Measurements from ENCODE around the gene WWC2.
"Not testable (repeated sequence)": the region's sequence is repeated elsewhere in the genome, so short reads cannot be mapped to it uniquely, and the experiment has no call there.

Gene WWC2

DNA sequence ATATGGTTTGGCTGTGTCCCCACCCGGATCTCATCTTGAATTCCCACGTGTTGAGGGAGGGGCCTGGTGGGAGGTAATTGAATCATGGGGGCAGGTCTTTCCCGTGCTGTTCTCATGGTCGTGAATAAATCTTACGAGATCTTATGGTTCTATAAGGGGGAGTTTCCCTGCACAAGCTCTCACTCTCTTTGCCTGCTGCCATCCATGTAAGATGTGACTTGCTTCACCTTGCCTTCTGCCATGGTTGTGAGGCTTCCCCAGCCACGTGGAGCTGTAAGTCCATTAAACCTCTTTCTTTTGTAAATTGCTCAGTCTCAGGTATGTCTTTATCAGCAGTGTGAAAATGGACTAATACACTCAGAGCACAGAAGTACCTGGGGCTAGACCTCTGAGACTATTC, 227.3 kb downstream of the WWC2 start:
- H3K4me1 ChIP-seq (ENCODE audit: control insufficient read depth, insufficient read depth, low read length); H3K36me3 ChIP-seq (ENCODE audit: control insufficient read depth in 2 of 2, insufficient read depth in 2 of 2, low read length in 2 of 2); H3K27me3 ChIP-seq (ENCODE audit: control insufficient read depth in 1 of 2, insufficient read depth in 2 of 2, low read length in 2 of 2); H3K9me3 ChIP-seq (ENCODE audit: control insufficient read depth in 2 of 2, low read length in 2 of 2); H3K4me3 ChIP-seq (ENCODE audit: low read length in 2 of 2); H3K27ac ChIP-seq (ENCODE audit: low read length); H3K9ac ChIP-seq (ENCODE audit: low read length in 2 of 2): not testable (repeated sequence)

DNA sequence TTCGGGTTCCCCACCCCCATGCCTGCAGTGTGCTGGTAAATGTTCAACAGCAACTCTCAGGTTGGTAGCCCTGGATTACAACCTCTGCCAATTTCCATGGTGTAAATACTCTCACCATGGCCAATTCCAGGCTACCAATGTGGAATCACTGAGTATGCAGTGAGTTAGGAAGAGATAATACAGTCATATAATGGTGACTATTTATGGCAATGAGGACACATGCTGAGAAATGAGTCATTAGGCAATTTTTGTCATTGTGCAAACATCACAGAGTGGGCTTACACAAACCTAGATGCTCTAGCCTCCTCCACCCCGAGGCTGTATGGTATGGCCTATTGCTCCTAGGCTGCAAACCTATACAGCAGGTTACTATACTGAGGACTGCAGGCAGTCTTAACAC, 227.8 kb downstream of the WWC2 start:
- Histone ChIP-seq H3K9me3 (ENCODE audit: control insufficient read depth in 2 of 2, low read length in 2 of 2) (peaks cover 0 to 7% of the 10 kb centered on the region in 2 donors), H3K4me1 (ENCODE audit: control insufficient read depth, insufficient read depth, low read length) (no peaks in the 10 kb centered on the region), H3K36me3 (ENCODE audit: control insufficient read depth in 2 of 2, insufficient read depth in 2 of 2, low read length in 2 of 2) (peaks cover 0 to 2% of the 10 kb centered on the region in 2 donors), H3K27ac (ENCODE audit: low read length) (no peak overlapping the region), H3K9ac (ENCODE audit: low read length in 2 of 2) (no peak overlapping the region), H3K4me3 (ENCODE audit: low read length in 2 of 2) (no peak overlapping the region), H3K27me3 (ENCODE audit: control insufficient read depth in 1 of 2, insufficient read depth in 2 of 2, low read length in 2 of 2) (no peaks in the 10 kb centered on the region)

DNA sequence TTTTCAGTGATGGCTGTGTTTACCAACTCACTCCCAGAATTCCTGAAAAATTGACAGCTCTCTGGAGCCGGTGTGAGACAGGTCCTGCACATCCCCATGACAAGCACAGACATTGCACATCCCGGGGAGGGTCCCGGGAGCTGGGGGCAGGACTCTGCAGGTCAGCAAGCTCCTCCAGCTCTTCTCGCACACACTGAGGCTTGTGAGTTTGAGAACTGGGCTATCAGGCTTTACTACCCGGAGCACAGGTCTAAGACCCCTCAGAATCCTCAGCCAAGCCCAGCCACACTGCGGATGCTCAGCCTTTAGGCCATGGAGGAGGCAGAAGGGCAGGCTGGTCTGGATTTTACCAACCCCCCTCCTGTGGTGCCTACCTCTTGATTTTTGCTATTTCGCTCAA, 228.8 kb downstream of the WWC2 start:
- H3K27me3 ChIP-seq (ENCODE audit: control insufficient read depth in 1 of 2, insufficient read depth in 2 of 2, low read length in 2 of 2) = no peaks in the 10 kb centered on the region
- no peak overlapping the region for H3K4me3 ChIP-seq (ENCODE audit: low read length in 2 of 2)
- no peak overlapping the region for H3K9ac ChIP-seq (ENCODE audit: low read length in 2 of 2)
- no peaks in the 10 kb centered on the region for H3K4me1 ChIP-seq (ENCODE audit: control insufficient read depth, insufficient read depth, low read length)
- peaks cover 0 to 7% of the 10 kb centered on the region in 2 donors for H3K9me3 ChIP-seq (ENCODE audit: control insufficient read depth in 2 of 2, low read length in 2 of 2)
- H3K36me3 ChIP-seq (ENCODE audit: control insufficient read depth in 2 of 2, insufficient read depth in 2 of 2, low read length in 2 of 2) = peaks cover 0 to 2% of the 10 kb centered on the region in 2 donors
- H3K27ac ChIP-seq (ENCODE audit: low read length) = no peak overlapping the region

DNA sequence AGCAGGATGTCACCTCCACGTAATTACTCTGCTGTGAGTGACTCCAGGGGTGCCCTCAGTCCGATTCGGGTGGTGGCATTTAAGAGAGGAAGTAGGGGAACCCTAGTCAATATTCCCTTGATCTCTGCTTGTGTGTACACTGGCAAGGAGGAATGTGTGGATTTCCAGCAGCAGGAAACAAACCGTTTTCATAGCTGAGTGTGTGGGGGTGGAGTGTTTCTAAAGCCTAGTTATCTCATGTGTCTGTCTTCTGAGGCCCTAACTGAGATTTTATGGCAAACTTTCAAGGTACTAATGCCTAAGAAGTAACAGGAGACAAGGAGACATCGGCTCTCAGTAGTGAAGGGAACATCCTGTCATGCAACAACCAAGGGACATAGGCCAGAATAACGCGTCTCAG, 229.8 kb downstream of the WWC2 start:
- H3K4me1 ChIP-seq (ENCODE audit: control insufficient read depth, insufficient read depth, low read length) = no peaks in the 10 kb centered on the region
- H3K27me3 ChIP-seq (ENCODE audit: control insufficient read depth in 1 of 2, insufficient read depth in 2 of 2, low read length in 2 of 2) = peaks cover 0 to 3% of the 10 kb centered on the region in 2 donors
- no peak overlapping the region for H3K4me3 ChIP-seq (ENCODE audit: low read length in 2 of 2)
- peaks cover 0 to 2% of the 10 kb centered on the region in 2 donors for H3K36me3 ChIP-seq (ENCODE audit: control insufficient read depth in 2 of 2, insufficient read depth in 2 of 2, low read length in 2 of 2)
- no peak overlapping the region for H3K27ac ChIP-seq (ENCODE audit: low read length)
- H3K9ac ChIP-seq (ENCODE audit: low read length in 2 of 2) = no peak overlapping the region
- peaks cover 0 to 7% of the 10 kb centered on the region in 2 donors for H3K9me3 ChIP-seq (ENCODE audit: control insufficient read depth in 2 of 2, low read length in 2 of 2)

DNA sequence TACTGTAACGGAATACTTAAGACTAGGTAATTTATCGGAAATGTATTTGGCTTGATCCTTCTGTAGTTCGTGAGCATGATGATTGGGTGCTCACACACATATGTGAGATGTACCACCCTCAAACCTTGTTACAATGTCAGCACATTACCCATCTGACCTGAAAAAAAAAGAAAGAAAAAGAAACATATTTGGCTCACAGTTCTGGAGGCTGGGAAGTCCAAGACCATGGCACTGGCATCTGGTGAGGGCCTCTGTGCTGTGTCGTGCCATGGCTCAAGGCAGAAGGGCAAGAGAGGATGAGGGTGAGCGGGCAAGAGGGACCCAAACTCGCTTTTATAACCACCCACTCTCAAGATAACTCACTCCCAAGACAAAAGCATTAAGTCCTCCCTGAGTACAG, 230.2 kb downstream of the WWC2 start:
- H3K27me3 ChIP-seq (ENCODE audit: control insufficient read depth in 1 of 2, insufficient read depth in 2 of 2, low read length in 2 of 2) = peaks cover 0 to 3% of the 10 kb centered on the region in 2 donors
- peaks cover 0 to 2% of the 10 kb centered on the region in 2 donors for H3K36me3 ChIP-seq (ENCODE audit: control insufficient read depth in 2 of 2, insufficient read depth in 2 of 2, low read length in 2 of 2)
- peaks cover 0 to 7% of the 10 kb centered on the region in 2 donors for H3K9me3 ChIP-seq (ENCODE audit: control insufficient read depth in 2 of 2, low read length in 2 of 2)
- no peak overlapping the region for H3K27ac ChIP-seq (ENCODE audit: low read length)
- H3K9ac ChIP-seq (ENCODE audit: low read length in 2 of 2) = no peak overlapping the region
- H3K4me1 ChIP-seq (ENCODE audit: control insufficient read depth, insufficient read depth, low read length) = no peaks in the 10 kb centered on the region
- no peak overlapping the region for H3K4me3 ChIP-seq (ENCODE audit: low read length in 2 of 2)

DNA sequence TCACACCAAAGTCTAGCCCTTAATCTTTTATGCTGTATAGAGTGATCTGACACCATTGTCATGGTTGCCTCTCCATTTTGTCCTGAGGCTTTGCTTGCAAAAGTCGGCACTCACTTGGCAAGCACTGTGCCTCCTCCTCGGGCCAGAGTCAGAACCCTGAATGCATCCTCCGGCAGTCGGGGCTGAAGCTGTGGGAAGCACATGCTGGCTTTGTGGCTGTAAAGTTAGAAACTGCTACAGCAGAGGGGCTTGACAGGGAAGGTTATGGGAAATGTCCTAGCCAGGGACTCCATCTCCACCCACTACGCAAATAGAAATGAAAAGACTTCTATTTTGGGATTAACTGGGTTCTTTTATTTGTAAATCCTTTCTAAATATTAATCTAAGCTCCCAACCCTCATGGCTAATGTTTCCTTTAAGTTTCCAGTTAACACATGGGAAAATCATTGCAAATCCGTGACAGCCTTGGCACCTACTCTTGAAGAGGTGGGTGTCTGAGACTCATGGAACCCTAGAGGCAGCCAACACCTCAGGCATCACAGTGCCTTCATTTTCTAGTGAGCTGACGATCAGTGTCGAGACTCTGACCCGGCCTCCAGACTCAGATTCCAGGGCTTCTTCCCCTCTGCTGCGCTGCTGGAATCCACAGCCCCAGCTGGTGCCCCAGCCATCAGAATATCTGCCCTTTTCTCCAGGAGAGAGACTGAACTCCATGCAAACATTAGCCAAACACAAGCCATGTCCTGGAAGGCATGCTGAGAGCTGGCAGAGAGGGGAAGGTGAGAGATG, 231.1 kb downstream of the WWC2 start:
- Histone ChIP-seq H3K36me3 (ENCODE audit: control insufficient read depth in 2 of 2, insufficient read depth in 2 of 2, low read length in 2 of 2) (peaks cover 0 to 2% of the 10 kb centered on the region in 2 donors), H3K27me3 (ENCODE audit: control insufficient read depth in 1 of 2, insufficient read depth in 2 of 2, low read length in 2 of 2) (peaks cover 0 to 3% of the 10 kb centered on the region in 2 donors), H3K9ac (ENCODE audit: low read length in 2 of 2) (no peak overlapping the region), H3K4me3 (ENCODE audit: low read length in 2 of 2) (no peak overlapping the region), H3K4me1 (ENCODE audit: control insufficient read depth, insufficient read depth, low read length) (no peaks in the 10 kb centered on the region), H3K9me3 (ENCODE audit: control insufficient read depth in 2 of 2, low read length in 2 of 2) (peaks cover 0 to 7% of the 10 kb centered on the region in 2 donors), H3K27ac (ENCODE audit: low read length) (no peak overlapping the region)

DNA sequence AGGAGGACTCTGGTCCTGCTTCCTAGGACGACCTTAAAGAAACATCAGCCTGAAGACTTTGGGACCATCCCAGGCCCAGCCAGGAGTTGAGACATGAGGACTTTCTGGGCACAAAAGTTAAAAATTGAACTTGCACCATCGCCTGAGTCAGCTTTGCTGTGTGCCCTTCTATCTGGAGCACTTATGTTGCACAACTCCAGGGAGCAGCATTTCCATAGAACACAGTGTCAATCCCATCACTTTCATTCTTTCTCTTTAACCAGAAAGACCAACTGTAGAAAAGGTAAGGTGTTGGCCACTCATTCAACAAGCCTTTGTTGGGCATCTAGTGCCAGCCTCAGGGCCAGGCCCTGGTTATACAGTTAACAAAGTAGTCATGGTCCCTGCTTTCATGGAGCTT, 231.8 kb downstream of the WWC2 start:
- no peak overlapping the region for H3K27ac ChIP-seq (ENCODE audit: low read length)
- no peak overlapping the region for H3K4me3 ChIP-seq (ENCODE audit: low read length in 2 of 2)
- peaks cover 0 to 2% of the 10 kb centered on the region in 2 donors for H3K36me3 ChIP-seq (ENCODE audit: control insufficient read depth in 2 of 2, insufficient read depth in 2 of 2, low read length in 2 of 2)
- no peak overlapping the region for H3K9ac ChIP-seq (ENCODE audit: low read length in 2 of 2)
- H3K4me1 ChIP-seq (ENCODE audit: control insufficient read depth, insufficient read depth, low read length) = no peaks in the 10 kb centered on the region
- H3K9me3 ChIP-seq (ENCODE audit: control insufficient read depth in 2 of 2, low read length in 2 of 2) = peaks cover 0 to 7% of the 10 kb centered on the region in 2 donors
- H3K27me3 ChIP-seq (ENCODE audit: control insufficient read depth in 1 of 2, insufficient read depth in 2 of 2, low read length in 2 of 2) = peaks cover 0 to 3% of the 10 kb centered on the region in 2 donors

DNA sequence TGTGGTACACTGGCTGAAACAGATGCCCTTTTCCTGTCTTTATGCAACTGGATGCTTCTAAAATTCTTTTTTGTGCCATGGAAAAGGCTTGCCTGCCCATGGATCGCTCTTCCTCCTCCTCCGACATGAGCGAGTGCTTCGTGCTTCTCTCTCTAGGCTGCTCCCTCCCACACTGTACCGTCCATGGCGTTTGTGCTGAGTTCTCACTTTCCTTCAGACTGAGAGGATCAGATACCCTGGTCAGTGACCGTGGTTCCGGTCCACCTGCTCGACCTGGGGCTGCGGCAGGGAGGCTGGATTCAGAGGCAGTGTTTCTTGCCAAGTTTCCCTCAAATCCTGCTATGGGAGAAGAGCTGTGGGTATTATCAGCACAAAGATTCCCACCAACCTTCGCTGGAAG, 233.4 kb downstream of the WWC2 start:
- peaks cover 0 to 3% of the 10 kb centered on the region in 2 donors for H3K9me3 ChIP-seq (ENCODE audit: control insufficient read depth in 2 of 2, low read length in 2 of 2)
- H3K9ac ChIP-seq (ENCODE audit: low read length in 2 of 2) = no peak overlapping the region
- H3K4me1 ChIP-seq (ENCODE audit: control insufficient read depth, insufficient read depth, low read length) = no peaks in the 10 kb centered on the region
- peaks cover 0 to 6% of the 10 kb centered on the region in 2 donors for H3K27me3 ChIP-seq (ENCODE audit: control insufficient read depth in 1 of 2, insufficient read depth in 2 of 2, low read length in 2 of 2)
- H3K4me3 ChIP-seq (ENCODE audit: low read length in 2 of 2) = no peak overlapping the region
- H3K27ac ChIP-seq (ENCODE audit: low read length) = no peak overlapping the region
- no peaks in the 10 kb centered on the region for H3K36me3 ChIP-seq (ENCODE audit: control insufficient read depth in 2 of 2, insufficient read depth in 2 of 2, low read length in 2 of 2)

DNA sequence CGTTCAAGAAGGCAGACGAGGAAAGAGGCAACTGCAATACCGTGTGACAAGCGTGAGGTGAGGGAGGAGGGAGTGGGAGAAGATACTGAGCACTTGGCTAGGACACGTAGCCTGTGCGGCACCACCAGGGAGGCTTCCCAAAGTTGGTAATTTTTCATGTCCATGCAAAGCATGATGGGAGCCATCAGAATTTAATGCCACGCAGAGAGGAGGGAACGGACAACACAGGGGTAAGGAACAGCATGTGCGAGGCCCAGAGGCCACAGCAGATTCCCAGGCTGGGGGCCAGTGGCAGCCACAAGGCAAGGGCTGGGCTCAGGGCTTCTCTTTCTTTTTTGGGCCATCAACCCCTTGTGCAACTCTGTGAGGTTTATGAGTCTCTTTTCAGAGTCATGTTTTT, 234.1 kb downstream of the WWC2 start:
- Histone ChIP-seq H3K36me3 (ENCODE audit: control insufficient read depth in 2 of 2, insufficient read depth in 2 of 2, low read length in 2 of 2) (no peaks in the 10 kb centered on the region), H3K4me3 (ENCODE audit: low read length in 2 of 2) (no peak overlapping the region), H3K9me3 (ENCODE audit: control insufficient read depth in 2 of 2, low read length in 2 of 2) (peaks cover 0 to 3% of the 10 kb centered on the region in 2 donors), H3K4me1 (ENCODE audit: control insufficient read depth, insufficient read depth, low read length) (no peaks in the 10 kb centered on the region), H3K9ac (ENCODE audit: low read length in 2 of 2) (no peak overlapping the region), H3K27ac (ENCODE audit: low read length) (no peak overlapping the region), H3K27me3 (ENCODE audit: control insufficient read depth in 1 of 2, insufficient read depth in 2 of 2, low read length in 2 of 2) (peaks cover 0 to 6% of the 10 kb centered on the region in 2 donors)

DNA sequence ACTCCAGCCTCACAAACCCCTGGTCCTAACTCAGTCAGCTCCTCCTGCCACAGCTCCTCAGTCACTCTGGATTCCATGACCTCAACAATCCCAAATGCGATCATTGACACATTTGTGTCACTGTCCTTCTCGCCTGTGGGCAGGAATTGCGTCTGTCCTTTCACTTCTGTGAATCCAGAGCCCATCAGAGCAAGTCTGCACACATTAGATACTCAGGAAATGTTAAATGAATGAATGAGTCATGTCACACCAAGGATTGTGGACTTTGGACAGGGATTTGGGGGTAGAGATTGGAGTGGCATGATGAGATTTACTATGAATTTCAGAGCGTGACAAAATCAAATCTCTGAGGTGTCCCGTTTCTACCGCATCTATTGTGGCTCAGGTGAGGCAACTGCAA, 234.9 kb downstream of the WWC2 start:
- Histone ChIP-seq H3K27ac (ENCODE audit: low read length) (no peak overlapping the region), H3K27me3 (ENCODE audit: control insufficient read depth in 1 of 2, insufficient read depth in 2 of 2, low read length in 2 of 2) (peaks cover 0 to 6% of the 10 kb centered on the region in 2 donors), H3K4me3 (ENCODE audit: low read length in 2 of 2) (no peak overlapping the region), H3K9me3 (ENCODE audit: control insufficient read depth in 2 of 2, low read length in 2 of 2) (peaks cover 0 to 2% of the 10 kb centered on the region in 2 donors), H3K4me1 (ENCODE audit: control insufficient read depth, insufficient read depth, low read length) (no peaks in the 10 kb centered on the region), H3K9ac (ENCODE audit: low read length in 2 of 2) (no peak overlapping the region), H3K36me3 (ENCODE audit: control insufficient read depth in 2 of 2, insufficient read depth in 2 of 2, low read length in 2 of 2) (no peaks in the 10 kb centered on the region)

DNA sequence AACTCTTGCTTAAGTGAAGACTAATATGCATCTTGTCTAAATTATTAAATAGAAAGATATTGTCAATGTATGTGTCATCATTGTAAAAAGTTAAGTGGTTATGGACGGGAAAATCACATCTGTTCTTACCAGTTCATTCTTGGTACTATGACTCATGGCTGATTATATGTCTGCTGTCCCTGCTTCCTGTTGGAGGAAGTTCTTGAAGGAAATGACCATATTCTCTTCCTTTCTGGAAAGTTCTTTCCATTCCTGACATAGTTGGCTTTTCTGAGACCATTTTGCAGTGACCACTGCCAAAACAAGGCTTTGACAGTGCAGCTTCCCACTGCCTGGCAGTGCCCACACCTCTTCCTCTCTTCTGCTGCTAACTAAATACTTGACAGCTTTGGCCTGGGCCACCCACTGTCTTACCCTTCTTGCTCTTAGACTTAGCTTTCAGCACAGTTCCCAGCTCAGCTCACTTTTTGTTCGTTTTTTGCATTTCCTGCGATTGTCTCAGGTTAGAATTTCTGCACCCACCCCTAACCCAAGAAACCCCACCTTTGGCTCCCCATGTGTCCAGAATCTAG, 236.4 kb downstream of the WWC2 start:
- Histone ChIP-seq H3K36me3 (ENCODE audit: control insufficient read depth in 2 of 2, insufficient read depth in 2 of 2, low read length in 2 of 2) (no peaks in the 10 kb centered on the region), H3K9me3 (ENCODE audit: control insufficient read depth in 2 of 2, low read length in 2 of 2) (no peaks in the 10 kb centered on the region), H3K4me1 (ENCODE audit: control insufficient read depth, insufficient read depth, low read length) (no peaks in the 10 kb centered on the region), H3K27me3 (ENCODE audit: control insufficient read depth in 1 of 2, insufficient read depth in 2 of 2, low read length in 2 of 2) (peaks cover 0 to 8% of the 10 kb centered on the region in 2 donors), H3K4me3 (ENCODE audit: low read length in 2 of 2) (no peak overlapping the region), H3K27ac (ENCODE audit: low read length) (no peak overlapping the region), H3K9ac (ENCODE audit: low read length in 2 of 2) (no peak overlapping the region)

Data from stomach smooth muscle (tissue), 2 donors.